Middle frontal gyrus (tissue), 1 donor: Measurements from ENCODE around the gene CELF1.
"Not testable (repeated sequence)": the region's sequence is repeated elsewhere in the genome, so short reads cannot be mapped to it uniquely, and the experiment has no call there.

Experiments used
- DNase-seq: peaks from one replicate; pipeline ENCODE4 v3.0.0-alpha.2; 2015; ENCODE audit warnings: low spot score; ENCODE audit errors: extremely low spot score

CELF1 gene

DNA sequence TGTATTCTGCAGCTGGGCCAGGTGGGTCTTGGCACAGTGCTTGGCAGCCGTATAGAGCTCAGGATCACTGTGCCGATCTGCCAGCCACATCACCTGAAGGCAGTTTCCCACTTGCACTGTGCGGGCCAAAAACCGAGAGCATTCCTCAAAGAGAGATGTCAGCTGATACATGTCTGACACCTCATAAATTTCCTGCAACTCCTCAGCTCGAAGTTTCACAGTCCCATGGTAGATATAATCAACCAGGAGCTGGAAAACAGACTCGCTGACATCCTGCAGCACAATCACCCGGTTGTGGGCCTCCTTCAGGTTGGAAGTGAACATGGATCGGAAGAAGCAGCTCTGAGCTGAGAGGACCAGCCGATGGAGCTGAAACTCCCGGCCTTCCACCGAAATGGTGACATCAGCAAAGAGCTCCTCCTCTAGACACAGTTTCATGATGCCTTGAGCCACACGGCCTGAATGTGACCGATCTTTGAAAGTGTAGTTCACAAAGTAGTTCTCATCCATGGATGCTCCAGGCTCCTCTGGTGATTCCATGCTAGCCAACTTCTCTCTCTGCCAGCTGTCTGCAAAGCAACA lies 24.6 kb upstream of the CELF1 start:
- no peak for DNase-seq

DNA sequence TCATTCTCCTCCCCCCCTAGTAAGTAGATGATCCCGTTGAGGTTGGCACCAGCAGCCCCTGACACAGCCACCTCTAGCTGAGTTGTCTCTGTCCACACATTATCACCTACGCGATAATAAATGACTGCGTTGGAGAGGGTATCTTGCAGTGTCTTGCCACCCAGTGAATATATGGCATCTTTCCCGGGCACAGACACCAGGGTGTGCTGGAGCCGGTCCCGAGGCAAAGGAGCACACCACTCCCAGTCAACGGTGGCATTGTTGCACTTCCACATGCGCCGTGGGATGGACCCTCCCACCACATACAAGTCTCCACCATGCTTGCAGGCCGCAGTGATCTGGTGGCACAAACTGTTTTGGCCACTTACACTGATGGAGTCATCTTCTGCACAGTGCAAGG lies 20.4 kb upstream of the CELF1 start:
- DNase-seq: no peak

DNA sequence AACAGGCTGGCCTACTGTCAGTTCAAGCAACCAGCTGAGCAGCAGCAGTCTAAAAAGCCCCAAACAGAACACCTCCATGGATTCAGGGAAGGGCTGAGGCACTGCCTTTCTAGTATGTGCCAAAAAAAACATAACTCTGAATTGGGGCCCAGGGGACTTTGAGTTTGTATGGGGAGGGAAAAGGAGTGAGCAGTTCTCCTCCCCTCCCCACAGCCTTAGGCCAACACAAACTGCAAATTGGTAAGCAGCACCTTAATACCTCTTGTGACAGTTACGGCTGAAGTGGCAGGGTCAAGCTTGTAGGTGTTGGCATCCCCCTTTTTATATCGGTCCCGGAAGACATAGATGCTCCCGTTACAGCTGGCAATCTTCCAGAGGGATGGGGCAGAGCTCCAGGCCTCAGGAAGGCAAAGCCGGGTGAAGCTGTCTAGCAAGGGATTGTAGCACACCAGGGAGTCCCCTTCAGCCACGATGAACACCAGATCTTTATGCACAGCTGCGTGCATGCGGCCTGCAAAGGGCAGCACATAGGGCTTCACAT lies 19.9 kb upstream of the CELF1 start:
- DNase-seq: no peak

DNA sequence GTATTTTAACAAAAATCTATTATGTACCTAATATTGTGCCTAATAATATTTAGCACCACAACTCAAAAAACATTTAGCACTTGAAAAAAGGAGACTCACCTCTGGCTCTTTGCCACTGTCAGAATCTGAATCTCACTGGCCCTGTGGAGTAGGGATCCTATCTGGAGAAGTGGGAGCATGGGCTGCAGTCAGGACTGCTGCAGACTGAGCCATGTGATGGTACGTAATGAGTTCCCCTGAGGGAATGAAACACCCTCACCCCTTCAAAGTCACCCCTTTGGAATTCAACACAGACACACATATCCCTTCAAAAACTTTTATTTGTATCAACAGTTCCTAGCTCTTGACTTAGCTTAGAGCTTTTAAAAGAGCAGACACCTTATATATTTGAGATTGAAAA lies 19.0 kb upstream of the CELF1 start:
- DNase-seq: no peak

DNA sequence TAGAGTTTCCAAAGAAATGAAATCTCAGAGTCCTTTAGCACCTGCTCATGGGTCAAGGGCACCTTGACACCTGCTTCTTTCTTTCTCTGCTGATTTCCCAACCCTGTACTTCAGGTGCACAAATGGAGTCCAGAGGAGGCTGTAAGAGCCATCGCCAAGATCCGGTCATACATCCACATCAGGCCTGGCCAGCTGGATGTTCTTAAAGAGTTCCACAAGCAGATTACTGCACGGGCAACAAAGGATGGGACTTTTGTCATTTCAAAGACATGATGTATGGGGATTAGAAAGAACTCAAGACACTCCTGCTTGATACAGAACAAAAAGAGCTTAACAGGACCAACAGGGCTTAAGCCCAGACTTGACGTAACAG lies 18.4 kb upstream of the CELF1 start:
- no peak for DNase-seq

DNA sequence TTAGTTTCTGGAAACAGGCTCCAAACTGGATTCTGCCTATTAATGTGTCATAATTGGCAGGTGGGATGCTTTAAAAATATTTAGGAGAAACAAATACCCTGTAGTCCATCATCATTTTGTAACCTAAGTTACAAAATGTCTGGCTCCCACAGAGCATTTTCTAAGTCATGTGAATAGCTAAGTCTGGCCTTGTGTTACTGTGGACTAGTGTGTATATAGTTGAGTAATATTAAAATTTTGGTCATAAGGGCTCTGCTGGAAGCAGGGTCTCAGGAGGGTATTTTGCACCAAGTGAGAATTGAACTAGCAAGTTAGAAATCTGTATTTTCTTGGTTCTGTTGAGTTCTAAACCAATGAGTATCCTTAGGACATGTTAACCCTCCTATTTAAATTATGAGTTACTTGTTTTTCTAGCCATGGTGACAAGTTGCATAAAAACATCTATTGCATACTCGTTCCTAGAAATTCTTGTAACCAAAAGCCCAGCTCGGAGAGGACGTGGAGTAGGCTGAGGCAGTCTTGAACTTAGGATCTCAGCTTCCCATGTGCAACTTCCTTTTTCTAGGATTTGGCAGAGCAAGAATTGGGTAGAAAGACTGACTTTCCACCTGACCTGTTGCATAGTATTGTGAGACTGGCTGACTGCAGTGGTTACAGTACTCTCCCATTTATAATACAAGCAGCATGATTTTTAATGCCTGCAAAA lies 17.9 kb upstream of the CELF1 start:
- DNase-seq: no peak

DNA sequence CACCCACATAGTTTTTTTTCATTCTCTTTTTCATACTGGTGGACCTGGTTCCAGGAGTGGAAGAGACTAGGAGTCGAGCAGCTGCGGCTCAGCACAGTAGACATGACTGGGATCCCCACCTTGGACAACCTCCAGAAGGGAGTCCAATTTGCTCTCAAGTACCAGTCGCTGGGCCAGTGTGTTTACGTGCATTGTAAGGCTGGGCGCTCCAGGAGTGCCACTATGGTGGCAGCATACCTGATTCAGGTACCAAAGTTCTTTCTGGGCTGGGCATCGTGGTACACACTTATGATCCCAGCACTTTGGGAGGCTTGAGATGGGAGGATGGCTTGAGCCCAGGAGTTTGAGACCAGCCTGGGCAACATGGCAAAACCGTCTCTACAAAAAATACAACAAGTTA lies 16.7 kb upstream of the CELF1 start:
- no peak for DNase-seq

DNA sequence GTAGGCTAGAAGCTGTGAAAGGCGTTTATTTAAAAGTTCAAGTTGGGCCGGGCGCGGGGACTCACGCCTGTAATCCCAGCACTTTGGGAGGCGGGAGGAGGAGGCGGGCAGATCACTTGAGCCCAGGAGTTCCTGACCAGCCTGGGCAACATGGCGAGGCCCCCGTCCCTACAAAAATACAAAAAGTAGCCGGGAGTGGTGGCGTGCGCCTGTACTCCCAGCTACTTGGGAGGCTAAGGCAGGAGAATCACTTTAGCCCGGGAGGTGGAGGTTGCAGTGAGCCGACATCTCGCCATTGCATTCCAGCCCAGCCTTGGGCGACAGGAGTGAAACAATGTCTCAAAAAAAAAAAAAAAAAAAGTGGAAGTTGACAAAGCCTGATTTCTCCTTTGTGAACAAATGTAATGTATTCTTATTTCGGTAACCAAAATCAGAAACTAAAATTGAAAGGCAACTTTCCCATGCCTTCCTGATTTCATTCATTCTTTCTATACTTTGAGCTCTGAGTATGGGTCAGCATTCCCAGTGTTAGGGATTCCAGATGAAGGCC lies 13.3 kb upstream of the CELF1 start:
- no peak for DNase-seq

DNA sequence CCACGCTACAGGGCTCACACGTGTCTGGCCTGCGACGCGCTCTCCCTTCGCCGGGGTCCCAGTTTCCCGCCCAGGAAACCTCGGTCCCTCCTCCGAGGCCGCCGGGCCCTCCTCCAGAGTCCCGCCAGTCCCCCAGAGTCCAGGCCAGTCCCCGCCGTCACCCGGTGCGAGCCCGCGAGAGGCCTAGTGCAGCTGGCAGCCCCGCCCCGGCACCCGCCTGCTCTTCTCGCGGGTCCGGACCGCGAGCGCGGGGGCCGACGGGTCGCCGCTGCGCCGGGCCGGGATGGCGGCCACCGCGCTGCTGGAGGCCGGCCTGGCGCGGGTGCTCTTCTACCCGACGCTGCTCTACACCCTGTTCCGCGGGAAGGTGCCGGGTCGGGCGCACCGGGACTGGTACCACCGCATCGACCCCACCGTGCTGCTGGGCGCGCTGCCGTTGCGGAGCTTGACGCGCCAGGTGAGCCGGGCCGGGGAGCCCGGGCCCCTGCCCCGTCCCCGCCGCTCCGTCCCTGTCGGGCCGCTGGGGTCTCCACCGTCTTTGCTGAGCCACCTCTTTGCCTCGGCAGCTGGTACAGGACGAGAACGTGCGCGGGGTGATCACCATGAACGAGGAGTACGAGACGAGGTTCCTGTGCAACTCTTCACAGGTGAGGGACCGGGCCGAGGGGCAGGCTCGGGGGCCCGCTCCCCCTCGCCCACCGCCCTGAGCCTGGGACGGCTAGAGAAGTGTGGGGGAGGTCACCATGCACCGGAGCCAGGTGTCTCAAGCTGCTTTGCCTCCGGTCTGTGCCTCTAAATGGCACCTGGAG lies 12.6 kb upstream of the CELF1 start, which contains the start of gene PTPMT1:
TSS of gene PTPMT1 (plus strand) at position 260 of the 809 bp plus-strand sequence. CDS start at position 284, 24 bp downstream.
- no peak for DNase-seq

DNA sequence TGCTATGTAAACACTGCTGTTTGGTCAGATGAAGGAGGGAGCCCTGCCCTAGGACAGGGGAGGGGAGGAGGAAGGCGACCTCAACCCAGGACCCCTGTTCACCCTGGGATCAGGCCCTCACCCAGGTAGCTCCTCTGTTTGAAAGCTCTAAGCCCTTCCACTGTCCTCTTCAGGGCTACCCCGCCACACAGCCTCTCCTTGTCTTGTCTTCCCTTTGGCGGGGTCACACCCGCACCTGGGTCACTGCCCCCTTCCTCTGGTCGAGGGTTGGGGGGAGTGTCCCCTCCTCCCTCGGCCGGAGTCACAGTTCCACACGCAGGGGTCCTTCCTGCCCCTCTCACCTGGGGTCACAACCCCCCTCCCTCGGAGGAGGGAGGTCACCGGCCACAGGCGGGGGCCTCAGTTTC lies 12.0 kb upstream of the CELF1 start:
- no peak for DNase-seq

DNA sequence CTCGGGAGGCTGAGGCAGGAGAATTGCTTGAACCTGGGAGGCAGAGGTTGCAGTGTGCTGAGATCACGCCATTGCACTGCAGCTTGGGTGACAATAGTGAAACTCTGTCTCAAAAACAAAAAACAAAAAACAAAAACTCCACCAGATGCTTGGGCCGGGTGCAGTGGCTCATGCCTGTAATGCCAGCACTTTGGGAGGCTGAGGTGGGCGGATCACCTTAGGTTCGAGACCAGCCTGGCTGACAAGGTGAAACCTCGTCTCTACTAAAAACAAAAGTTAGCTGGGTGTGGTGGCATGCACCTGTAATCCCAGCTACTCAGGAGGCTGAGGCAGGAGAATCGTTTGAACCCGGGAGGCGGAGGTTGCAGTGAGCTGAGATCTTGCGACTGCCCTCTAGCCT lies 11.4 kb upstream of the CELF1 start:
- DNase-seq: not testable (repeated sequence)

DNA sequence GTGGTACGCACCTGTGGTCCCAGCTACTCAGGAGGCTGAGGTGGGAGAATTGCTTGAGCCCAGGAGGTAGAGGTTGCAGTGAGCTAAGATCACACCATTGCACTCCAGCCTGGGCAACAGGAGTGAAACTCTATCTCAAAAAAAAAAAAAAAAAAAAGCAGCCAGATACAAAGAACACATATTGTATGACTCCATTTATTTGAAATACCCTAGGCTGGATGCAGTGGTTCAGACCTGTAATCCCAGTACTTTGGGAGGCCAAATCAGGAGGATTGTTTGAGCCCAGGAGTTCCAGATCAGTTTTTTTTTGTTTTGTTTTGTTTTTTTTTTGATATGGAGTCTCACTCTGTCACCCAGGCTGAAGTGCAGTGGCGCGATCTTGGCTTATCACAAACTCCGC lies 9.5 kb upstream of the CELF1 start:
- not testable (repeated sequence) for DNase-seq

DNA sequence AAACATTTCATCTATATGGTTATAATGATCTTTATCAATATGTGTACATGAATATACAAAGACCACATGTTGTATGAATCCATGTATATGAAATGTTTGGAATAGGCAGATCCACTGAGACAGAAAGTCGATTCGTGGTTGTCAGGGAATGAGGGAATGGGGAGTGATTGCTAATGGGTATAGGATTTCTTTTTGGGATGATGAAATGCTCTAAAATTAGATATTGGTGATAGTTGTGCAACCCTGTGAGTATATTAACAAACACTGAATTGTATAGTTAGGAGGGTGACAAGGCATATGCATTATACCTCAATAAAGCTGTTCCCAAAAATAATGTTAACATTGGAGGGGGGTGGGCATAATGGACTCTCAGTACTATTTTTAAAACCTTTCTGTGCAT lies 7.5 kb upstream of the CELF1 start:
- no peak for DNase-seq

DNA sequence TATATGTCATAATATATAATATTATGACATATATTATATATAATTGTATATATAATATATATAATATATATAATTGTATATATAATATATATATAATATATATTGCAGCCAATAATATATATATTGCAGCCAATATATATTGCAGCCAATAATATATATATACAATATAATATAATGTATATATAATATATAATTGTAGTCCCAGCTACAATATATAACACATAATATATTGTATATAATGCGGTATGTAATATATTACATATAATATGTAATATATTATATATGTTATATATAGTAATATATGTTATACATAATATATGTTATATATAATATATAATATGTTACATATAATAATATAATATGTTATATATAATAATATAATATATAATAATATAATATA lies 5.8 kb upstream of the CELF1 start:
- no peak for DNase-seq

DNA sequence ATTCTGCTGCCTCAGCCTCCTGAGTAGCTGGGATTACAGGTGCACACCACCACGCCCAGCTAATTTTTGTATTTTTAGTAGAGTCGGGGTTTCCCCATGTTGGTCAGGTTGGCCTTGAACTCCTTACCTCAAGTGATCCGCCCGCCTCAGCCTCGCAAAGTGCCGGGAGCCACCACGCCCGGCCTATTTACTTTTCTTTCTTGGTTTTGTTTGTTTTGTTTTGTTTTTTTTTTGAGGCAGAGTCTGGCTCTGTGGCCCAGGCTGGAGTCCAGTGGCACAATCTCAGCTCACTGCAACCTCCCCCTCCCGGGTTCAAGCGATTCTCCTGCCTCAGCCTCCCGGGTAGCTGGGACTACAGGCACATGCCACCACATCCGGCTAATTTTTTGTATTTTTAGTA lies 4.1 kb upstream of the CELF1 start:
- not testable (repeated sequence) for DNase-seq

DNA sequence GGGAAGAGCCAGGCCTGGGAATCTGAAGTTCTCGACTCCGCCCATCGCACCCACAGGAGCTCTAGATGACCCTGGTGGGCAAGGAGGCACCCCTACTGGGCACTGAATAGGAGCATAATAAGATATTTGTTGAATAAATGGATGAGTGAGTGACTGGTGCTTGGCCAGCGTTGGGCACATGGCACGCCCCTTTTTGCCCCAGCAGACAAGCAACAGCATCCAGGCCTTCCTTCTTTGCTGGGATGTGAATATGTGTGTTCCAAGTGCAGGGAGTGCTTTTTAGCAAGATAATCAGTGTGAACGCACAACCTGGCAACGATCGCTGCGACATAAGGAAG lies 443 bp upstream of the CELF1 start:
- no peak for DNase-seq

DNA sequence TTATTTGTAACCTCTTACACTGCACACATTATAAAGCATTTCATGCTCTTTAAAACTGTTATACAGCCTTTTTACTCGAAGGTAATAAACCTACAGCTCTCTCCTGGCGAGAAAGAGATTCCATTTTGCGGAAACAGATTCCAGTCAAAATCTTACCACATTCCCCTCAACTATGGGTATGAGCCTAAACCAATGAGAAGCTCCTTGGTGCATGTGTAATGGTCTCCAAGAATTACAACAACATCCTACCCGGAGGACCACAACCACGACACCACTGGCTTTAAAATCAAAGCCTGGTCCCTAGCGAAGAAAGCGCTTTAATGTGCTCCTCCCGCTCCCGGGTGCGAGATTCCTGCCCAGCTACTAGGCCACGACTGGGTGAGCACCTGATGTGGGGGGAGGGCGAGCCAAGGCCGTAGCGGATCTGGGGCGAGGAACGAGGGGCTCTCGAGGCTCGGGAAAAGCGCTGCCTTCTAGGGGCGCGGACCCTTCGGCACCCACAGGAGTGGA lies 821 bp downstream of the CELF1 start:
- DNase-seq: no peak

DNA sequence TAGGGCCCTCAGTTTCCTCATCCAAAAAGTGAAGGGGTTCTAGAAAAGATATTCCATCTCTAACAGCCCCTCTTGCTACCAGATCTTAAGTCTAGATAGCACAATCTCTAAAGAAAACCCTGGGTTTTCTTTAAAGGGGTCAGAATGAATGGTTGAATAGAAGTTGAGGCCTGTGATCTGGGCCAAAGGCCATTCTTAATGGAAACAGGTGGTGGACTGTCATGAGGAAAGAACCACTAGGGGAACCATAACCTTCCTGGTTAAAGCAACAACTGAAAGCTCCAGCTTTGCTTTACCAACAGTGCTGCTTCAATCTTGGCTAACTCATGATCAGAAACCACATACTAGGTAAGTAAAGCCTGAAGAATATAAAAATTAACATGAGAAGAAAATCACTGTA lies 1.8 kb downstream of the CELF1 start:
- DNase-seq: no peak

DNA sequence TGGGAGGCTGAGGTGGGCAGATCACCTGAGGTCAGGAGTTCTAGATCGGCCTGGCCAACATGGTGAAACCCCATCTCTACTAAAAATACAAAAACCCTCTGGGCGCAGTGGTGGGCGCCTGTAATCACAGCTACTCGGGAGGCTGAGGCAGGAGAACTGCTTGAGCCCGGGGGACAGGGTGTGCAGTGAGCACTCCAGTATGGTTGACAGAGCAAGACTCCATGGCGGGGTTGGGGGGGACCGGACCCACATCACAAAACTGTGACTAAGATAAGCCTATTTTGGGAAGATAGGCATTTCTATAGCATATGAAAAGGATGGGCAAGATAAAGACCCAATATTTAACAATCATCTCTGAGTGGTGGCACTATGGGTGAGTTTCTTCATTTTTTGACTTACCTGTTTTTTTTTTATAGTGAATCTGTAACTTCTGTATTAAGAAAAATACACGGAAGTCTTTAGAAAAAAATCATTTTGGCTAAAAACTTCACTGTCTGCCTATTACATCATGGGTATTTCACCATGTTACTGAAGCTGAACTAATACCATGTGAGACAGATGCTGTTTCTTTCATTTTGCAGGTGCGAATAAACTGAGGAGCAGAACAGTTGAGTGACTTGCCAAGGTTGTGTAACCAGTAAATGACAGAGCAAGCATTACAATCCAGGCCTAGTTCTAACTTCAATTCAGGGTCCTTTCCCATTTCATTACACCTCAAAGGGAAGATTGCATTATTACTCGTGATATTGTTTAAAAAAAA lies 2.5 kb downstream of the CELF1 start:
- no peak for DNase-seq

DNA sequence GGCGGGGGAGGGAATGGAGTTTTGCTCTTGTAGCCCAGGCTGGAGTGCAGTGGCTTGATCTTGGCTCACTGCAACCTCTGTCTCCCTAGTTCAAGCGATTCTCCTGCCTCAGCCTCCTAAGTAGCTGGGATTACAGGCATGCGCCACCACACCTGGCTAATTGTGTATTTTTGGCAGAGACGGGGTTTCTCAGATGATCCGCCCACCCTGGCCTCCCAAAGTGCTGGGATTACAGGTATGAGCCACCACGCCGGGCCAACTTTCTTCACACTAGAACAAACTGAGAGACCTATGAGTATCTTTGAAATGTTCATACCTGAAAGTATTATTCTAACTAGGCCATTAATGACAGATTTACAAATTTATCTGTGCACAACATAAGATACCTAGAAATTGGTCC lies 6.7 kb downstream of the CELF1 start:
- not testable (repeated sequence) for DNase-seq

DNA sequence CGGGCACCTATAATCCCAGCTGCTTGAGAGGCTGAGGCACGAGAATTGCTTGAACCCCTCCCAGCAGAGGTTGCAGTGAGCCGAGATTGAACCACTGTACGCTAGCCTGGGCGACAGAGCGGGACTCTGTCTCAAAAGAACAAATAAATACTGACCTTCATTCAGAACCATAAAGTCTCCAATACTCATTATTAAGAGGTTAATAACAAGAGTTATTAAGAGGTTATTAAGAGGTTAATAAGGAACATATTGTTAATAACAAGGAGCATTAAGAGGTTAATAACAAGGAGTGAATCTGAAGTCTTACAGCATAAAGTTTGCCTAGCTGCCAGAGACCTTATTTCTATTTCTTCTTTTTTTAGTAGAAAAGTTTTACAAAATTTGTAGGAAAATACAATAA lies 7.6 kb downstream of the CELF1 start:
- no peak for DNase-seq
